GM10266 (cell line): ENCODE measurements around the gene UBXN10.

Source experiments
- DNase-seq: peaks from one replicate; pipeline ENCODE4 v3.0.0; 2012; ENCODE audit errors: extremely low spot score
- CTCF ChIP-seq: IDR thresholded peaks from 2 replicates; pipeline ENCODE4 v1.5.1; 2012; ENCODE audit warnings: mild to moderate bottlenecking, low read depth; ENCODE audit not compliant: control insufficient read depth, insufficient read depth; ENCODE audit errors: missing control alignments

The UBXN10 gene

GRCh38 chr1:20147846-20148570 lies 37.9 kb upstream of the UBXN10 start:
- TF ChIP-seq CTCF, result no peak

GRCh38 chr1:20148571-20149500 lies 37.1 kb upstream of the UBXN10 start:
- no peak for TF ChIP-seq CTCF
- DNase-seq, result no peak

More at GRCh38 chr1:20147846-20148570, 37.9 kb upstream of the UBXN10 start:
- DNase-seq, result no peak

- DNase-seq, result no peak
- no peak for TF ChIP-seq CTCF
Observed at GRCh38 chr1:20149601-20150325, 36.1 kb upstream of the UBXN10 start.

- no peak for TF ChIP-seq CTCF
- no peak for DNase-seq
Observed at GRCh38 chr1:20150326-20150705, 35.6 kb upstream of the UBXN10 start.

GRCh38 chr1:20150969-20151368 lies 34.9 kb upstream of the UBXN10 start:
- no peak for TF ChIP-seq CTCF
- DNase-seq, result no peak

GRCh38 chr1:20151906-20152598 lies 33.8 kb upstream of the UBXN10 start:
- peak; percentile 88 for TF ChIP-seq CTCF
- peak; percentile 87 for DNase-seq
